ENCODE measurements around the gene MFAP3. TPM values are rescaled to one million over a fixed set of nuclear protein-coding genes. Genes with fewer than 3 reads are reported as not detected.

MFAP3 gene
- polyA plus RNA-seq, 1 donor (not counting 4 experiments of a cell fraction or from before 2014, with no cell fraction given): 43.4 TPM

- FAIRE-seq (no peak), DNase-seq (ENCODE audit: low read depth, low spot score) (no peak)
- Histone ChIP-seq H3K9me1 (ENCODE audit: control insufficient read depth, extremely low read depth, insufficient read depth, low read length) (no peaks in the 10 kb centered on the region), H3K9me3 (ENCODE audit: control insufficient read depth, low read depth, low read length) (no peaks in the 10 kb centered on the region), H4K20me1 (ENCODE audit: control insufficient read depth, extremely low read depth, insufficient read depth, low read length) (no peaks in the 10 kb centered on the region), H3K79me2 (ENCODE audit: control insufficient read depth, insufficient read depth, low read length) (no peaks in the 10 kb centered on the region), H3K4me1 (ENCODE audit: control insufficient read depth, extremely low read depth, insufficient read depth, low read length) (no peaks in the 10 kb centered on the region), H3K27me3 (ENCODE audit: control insufficient read depth, extremely low read depth, insufficient read depth, low read length) (no peaks in the 10 kb centered on the region), H3K4me2 (ENCODE audit: control insufficient read depth, extremely low read depth, insufficient read depth, low read depth, low read length) (no peak overlapping the region), H2AFZ (ENCODE audit: control insufficient read depth, low read length) (no peak overlapping the region), H3K27ac (ENCODE audit: control insufficient read depth, insufficient read depth, low read length) (no peak overlapping the region), H3K4me3 (ENCODE audit: control insufficient read depth in 2 of 3, extremely low read depth in 1 of 3, insufficient read depth in 2 of 3, low read depth in 1 of 3, low read length in 3 of 3) (no peak overlapping the region), H3K9ac (ENCODE audit: control insufficient read depth, extremely low read depth, insufficient read depth, low read length) (no peak overlapping the region), H3K36me3 (ENCODE audit: control insufficient read depth in 2 of 2, extremely low read depth in 1 of 2, insufficient read depth in 2 of 2, low read length in 2 of 2) (peaks cover 4 to 17% of the 10 kb centered on the region in 2 experiments)
- dilution Hi-C loops (cut with MboI; ENCODE audit: extremely low pct_ligation_motif_present, low sequenced_read_pairs): loop anchor here (25.0 kb wide), 1 partner anchor 359 kb away; no protein-coding TSS in a partner anchor
- TF ChIP-seq CTCF (optimal IDR thresholded peaks at IDR 0.05 in 1 of 3, IDR thresholded peaks at IDR 0.05 in 1 of 3, conservative IDR thresholded peaks at IDR 0.05 in 1 of 3; ENCODE audit: extremely low read depth in 1 of 3, insufficient read depth in 2 of 3, low read length in 3 of 3): no peak
- TF ChIP-seq EZH2 (IDR thresholded peaks at IDR 0.05; ENCODE audit: low read length): no peak
Observed at GRCh38 chr5:154053468-154053867, 14.7 kb downstream of the MFAP3 start.

- no peak for TF ChIP-seq EZH2 (IDR thresholded peaks at IDR 0.05; ENCODE audit: low read length)
- no peak for TF ChIP-seq CTCF (optimal IDR thresholded peaks at IDR 0.05 in 1 of 3, IDR thresholded peaks at IDR 0.05 in 1 of 3, conservative IDR thresholded peaks at IDR 0.05 in 1 of 3; ENCODE audit: extremely low read depth in 1 of 3, insufficient read depth in 2 of 3, low read length in 3 of 3)
- H3K36me3 ChIP-seq (ENCODE audit: control insufficient read depth in 2 of 2, extremely low read depth in 1 of 2, insufficient read depth in 2 of 2, low read length in 2 of 2): peaks cover 0 to 16% of the 10 kb centered on the region in 2 experiments
- H3K9me1 ChIP-seq (ENCODE audit: control insufficient read depth, extremely low read depth, insufficient read depth, low read length): no peaks in the 10 kb centered on the region
- no peak overlapping the region for H3K27ac ChIP-seq (ENCODE audit: control insufficient read depth, insufficient read depth, low read length)
- dilution Hi-C loops (cut with MboI; ENCODE audit: extremely low pct_ligation_motif_present, low sequenced_read_pairs): loop anchor here (25.0 kb wide), 1 partner anchor 357 kb away; no protein-coding TSS in a partner anchor
- DNase-seq (ENCODE audit: low read depth, low spot score): no peak
- no peak overlapping the region for H3K4me2 ChIP-seq (ENCODE audit: control insufficient read depth, extremely low read depth, insufficient read depth, low read depth, low read length)
- no peaks in the 10 kb centered on the region for H3K4me1 ChIP-seq (ENCODE audit: control insufficient read depth, extremely low read depth, insufficient read depth, low read length)
- no peak overlapping the region for H3K4me3 ChIP-seq (ENCODE audit: control insufficient read depth in 2 of 3, extremely low read depth in 1 of 3, insufficient read depth in 2 of 3, low read depth in 1 of 3, low read length in 3 of 3)
- H2AFZ ChIP-seq (ENCODE audit: control insufficient read depth, low read length): no peak overlapping the region
- no peak for FAIRE-seq
- H3K9ac ChIP-seq (ENCODE audit: control insufficient read depth, extremely low read depth, insufficient read depth, low read length): no peak overlapping the region
- no peaks in the 10 kb centered on the region for H3K9me3 ChIP-seq (ENCODE audit: control insufficient read depth, low read depth, low read length)
- H3K79me2 ChIP-seq (ENCODE audit: control insufficient read depth, insufficient read depth, low read length): no peaks in the 10 kb centered on the region
- no peaks in the 10 kb centered on the region for H3K27me3 ChIP-seq (ENCODE audit: control insufficient read depth, extremely low read depth, insufficient read depth, low read length)
- no peaks in the 10 kb centered on the region for H4K20me1 ChIP-seq (ENCODE audit: control insufficient read depth, extremely low read depth, insufficient read depth, low read length)
Observed at GRCh38 chr5:154055201-154055600, 16.4 kb downstream of the MFAP3 start.
